H1 (cell line): Measurements from ENCODE around the gene RNF144A. TPM values are rescaled to one million over a fixed set of nuclear protein-coding genes. Genes with fewer than 3 reads are reported as not detected.

Source experiments
- POU5F1 ChIP-seq: IDR thresholded peaks from 2 replicates; pipeline ENCODE4 v1.6.1; 2011; ENCODE audit warnings: low read depth, mild to moderate bottlenecking, low read length, moderate library complexity
- YY1 ChIP-seq: IDR thresholded peaks from 2 replicates; pipeline ENCODE4 v1.6.1; 2011; ENCODE audit warnings: low read depth, mild to moderate bottlenecking, low read length
- polyA plus RNA-seq, 7 experiments: library from polyadenylated mRNA; depleted of rRNA in 3 of 7; stranded (reverse) in 5 of 7; unstranded in 2 of 7; fragments of >200 nt in 5 of 7; fragments of 200-250 nt in 2 of 7; gene quantifications; 1 replicate in 5 of 7; 2 replicates in 1 of 7; 4 replicates in 1 of 7; pipeline versions ENCODE4 v1.2.1 to v1.2.3, GENCODE V29; 2011 to 2013; ENCODE audit warnings: missing spikeins in 2 of 7, mixed read lengths in 2 of 7
- total RNA-seq: library from RNA; stranded (reverse); fragmentation: NEBNext Ultra II Directional; extraction: Animal tissue kit (Norgen Biotek cat#: 25700); gene quantifications from 2 replicates; pipeline ENCODE4 v1.2.1, GENCODE V29; 2021
- TF ChIP-seq, protein P1 (sequence below): fragments of 300-600 bp; sonication (generic); IDR thresholded peaks from 2 replicates; pipeline ENCODE4 v1.7.1; 2012; ENCODE audit warnings: low read length, moderate library complexity, mild to moderate bottlenecking, inconsistent platforms; ENCODE audit not compliant: insufficient replicate concordance

Gene RNF144A
- total and polyA plus RNA-seq, 2 of the 8 experiments (the other 6 are each of a cell fraction or from before 2014, with no cell fraction given) = 14.0 to 15.0 TPM

DNA sequence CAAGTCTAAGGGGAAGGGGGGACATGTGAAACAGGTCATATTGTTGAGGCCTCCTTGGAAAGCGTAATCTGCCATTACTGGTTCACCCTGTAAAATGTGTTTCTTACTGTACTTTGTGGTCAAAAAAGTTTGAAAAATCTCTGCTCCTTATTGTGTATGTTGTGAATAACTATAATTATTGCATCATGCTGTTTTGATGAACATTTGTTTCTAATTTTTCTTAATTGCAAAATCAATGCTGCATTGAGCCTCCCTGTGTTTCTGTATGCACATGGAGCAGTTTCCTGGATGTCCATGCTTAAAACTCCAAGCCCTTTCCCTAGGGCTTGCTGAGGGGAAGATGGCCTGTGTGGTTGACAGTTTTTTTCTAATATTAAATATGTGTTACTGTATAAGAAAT is 158.6 kb downstream of the RNF144A start (continued):
- TF ChIP-seq, protein P1, sequence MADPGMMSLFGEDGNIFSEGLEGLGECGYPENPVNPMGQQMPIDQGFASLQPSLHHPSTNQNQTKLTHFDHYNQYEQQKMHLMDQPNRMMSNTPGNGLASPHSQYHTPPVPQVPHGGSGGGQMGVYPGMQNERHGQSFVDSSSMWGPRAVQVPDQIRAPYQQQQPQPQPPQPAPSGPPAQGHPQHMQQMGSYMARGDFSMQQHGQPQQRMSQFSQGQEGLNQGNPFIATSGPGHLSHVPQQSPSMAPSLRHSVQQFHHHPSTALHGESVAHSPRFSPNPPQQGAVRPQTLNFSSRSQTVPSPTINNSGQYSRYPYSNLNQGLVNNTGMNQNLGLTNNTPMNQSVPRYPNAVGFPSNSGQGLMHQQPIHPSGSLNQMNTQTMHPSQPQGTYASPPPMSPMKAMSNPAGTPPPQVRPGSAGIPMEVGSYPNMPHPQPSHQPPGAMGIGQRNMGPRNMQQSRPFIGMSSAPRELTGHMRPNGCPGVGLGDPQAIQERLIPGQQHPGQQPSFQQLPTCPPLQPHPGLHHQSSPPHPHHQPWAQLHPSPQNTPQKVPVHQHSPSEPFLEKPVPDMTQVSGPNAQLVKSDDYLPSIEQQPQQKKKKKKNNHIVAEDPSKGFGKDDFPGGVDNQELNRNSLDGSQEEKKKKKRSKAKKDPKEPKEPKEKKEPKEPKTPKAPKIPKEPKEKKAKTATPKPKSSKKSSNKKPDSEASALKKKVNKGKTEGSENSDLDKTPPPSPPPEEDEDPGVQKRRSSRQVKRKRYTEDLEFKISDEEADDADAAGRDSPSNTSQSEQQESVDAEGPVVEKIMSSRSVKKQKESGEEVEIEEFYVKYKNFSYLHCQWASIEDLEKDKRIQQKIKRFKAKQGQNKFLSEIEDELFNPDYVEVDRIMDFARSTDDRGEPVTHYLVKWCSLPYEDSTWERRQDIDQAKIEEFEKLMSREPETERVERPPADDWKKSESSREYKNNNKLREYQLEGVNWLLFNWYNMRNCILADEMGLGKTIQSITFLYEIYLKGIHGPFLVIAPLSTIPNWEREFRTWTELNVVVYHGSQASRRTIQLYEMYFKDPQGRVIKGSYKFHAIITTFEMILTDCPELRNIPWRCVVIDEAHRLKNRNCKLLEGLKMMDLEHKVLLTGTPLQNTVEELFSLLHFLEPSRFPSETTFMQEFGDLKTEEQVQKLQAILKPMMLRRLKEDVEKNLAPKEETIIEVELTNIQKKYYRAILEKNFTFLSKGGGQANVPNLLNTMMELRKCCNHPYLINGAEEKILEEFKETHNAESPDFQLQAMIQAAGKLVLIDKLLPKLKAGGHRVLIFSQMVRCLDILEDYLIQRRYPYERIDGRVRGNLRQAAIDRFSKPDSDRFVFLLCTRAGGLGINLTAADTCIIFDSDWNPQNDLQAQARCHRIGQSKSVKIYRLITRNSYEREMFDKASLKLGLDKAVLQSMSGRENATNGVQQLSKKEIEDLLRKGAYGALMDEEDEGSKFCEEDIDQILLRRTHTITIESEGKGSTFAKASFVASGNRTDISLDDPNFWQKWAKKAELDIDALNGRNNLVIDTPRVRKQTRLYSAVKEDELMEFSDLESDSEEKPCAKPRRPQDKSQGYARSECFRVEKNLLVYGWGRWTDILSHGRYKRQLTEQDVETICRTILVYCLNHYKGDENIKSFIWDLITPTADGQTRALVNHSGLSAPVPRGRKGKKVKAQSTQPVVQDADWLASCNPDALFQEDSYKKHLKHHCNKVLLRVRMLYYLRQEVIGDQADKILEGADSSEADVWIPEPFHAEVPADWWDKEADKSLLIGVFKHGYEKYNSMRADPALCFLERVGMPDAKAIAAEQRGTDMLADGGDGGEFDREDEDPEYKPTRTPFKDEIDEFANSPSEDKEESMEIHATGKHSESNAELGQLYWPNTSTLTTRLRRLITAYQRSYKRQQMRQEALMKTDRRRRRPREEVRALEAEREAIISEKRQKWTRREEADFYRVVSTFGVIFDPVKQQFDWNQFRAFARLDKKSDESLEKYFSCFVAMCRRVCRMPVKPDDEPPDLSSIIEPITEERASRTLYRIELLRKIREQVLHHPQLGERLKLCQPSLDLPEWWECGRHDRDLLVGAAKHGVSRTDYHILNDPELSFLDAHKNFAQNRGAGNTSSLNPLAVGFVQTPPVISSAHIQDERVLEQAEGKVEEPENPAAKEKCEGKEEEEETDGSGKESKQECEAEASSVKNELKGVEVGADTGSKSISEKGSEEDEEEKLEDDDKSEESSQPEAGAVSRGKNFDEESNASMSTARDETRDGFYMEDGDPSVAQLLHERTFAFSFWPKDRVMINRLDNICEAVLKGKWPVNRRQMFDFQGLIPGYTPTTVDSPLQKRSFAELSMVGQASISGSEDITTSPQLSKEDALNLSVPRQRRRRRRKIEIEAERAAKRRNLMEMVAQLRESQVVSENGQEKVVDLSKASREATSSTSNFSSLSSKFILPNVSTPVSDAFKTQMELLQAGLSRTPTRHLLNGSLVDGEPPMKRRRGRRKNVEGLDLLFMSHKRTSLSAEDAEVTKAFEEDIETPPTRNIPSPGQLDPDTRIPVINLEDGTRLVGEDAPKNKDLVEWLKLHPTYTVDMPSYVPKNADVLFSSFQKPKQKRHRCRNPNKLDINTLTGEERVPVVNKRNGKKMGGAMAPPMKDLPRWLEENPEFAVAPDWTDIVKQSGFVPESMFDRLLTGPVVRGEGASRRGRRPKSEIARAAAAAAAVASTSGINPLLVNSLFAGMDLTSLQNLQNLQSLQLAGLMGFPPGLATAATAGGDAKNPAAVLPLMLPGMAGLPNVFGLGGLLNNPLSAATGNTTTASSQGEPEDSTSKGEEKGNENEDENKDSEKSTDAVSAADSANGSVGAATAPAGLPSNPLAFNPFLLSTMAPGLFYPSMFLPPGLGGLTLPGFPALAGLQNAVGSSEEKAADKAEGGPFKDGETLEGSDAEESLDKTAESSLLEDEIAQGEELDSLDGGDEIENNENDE = no peak
- TF ChIP-seq YY1 (no peak), POU5F1 (no peak)
